H1 (cell line): ENCODE measurements around the gene PLD3. TPM values are rescaled to one million over a fixed set of nuclear protein-coding genes. Genes with fewer than 3 reads are reported as not detected.

Experiments used
- CTCF ChIA-PET: fragments of 300-600 bp; sonication (Branson Sonifier 250); formaldehyde crosslinking; loops from one replicate; lab custom pipeline; 2021; ENCODE audit not compliant: partially characterized antibody; lab: Charles Lee
- POLR2A ChIA-PET: fragments of 300-600 bp; sonication (Branson Sonifier 250); formaldehyde crosslinking; loops from one replicate; lab custom pipeline; 2021; ENCODE audit warnings: inconsistent platforms; ENCODE audit not compliant: partially characterized antibody; lab: Charles Lee
- DNase-seq, 2 experiments: peaks; one replicate each; pipeline versions ENCODE4 v3.0.0 to v3.0.0-alpha.2; 2010 to 2022; ENCODE audit warnings: low spot score in 2 of 2, low read depth in 1 of 2, mixed read lengths in 1 of 2
- FAIRE-seq: peaks from 2 replicates; lab custom pipeline; 2011; peaks lifted over from hg19 to GRCh38; lab: Jason Lieb, UNC
- H2AFZ ChIP-seq: 2 replicates; pipeline ENCODE4 v1.8.1; 2012; ENCODE audit warnings: low read length, inconsistent platforms
- H2AK5ac ChIP-seq: 2 replicates; pipeline ENCODE4 v1.6.1; 2013; ENCODE audit warnings: low read depth, low read length
- H2BK120ac ChIP-seq: replicated peaks from 2 replicates; pipeline ENCODE3; 2013; ENCODE audit warnings: low read depth, low read length, inconsistent platforms
- H2BK12ac ChIP-seq: 2 replicates; pipeline ENCODE4 v1.6.1; 2013; ENCODE audit warnings: low read depth, low read length
- H2BK15ac ChIP-seq: 2 replicates; pipeline ENCODE4 v1.6.1; 2013; ENCODE audit warnings: low read length
- H2BK20ac ChIP-seq: 2 replicates; pipeline ENCODE4 v1.6.1; 2013; ENCODE audit warnings: low read length
- H2BK5ac ChIP-seq: 2 replicates; pipeline ENCODE4 v1.6.1; 2013; ENCODE audit warnings: low read depth, low read length
- H3K14ac ChIP-seq: 2 replicates; pipeline ENCODE4 v1.6.1; 2013; ENCODE audit warnings: inconsistent platforms; ENCODE audit not compliant: insufficient read length
- H3K18ac ChIP-seq: 2 replicates; pipeline ENCODE4 v1.6.1; 2013; ENCODE audit warnings: low read length; ENCODE audit errors: extremely low read depth
- H3K23ac ChIP-seq: 2 replicates; pipeline ENCODE4 v1.6.1; 2013; ENCODE audit warnings: inconsistent platforms; ENCODE audit not compliant: insufficient read length
- H3K23me2 ChIP-seq: 2 replicates; pipeline ENCODE4 v1.6.1; 2013; ENCODE audit warnings: low read depth, low read length
- H3K27ac ChIP-seq: 2 replicates; pipeline ENCODE4 v1.6.1; 2011; ENCODE audit warnings: low read depth, low read length, inconsistent platforms
- H3K27me3 ChIP-seq, 4 experiments: replicated peaks in 1 of 4; 1 replicate in 1 of 4; 2 replicates in 3 of 4; pipeline versions ENCODE4 v1.6.1 to v1.8.1; 2011 to 2013; ENCODE audit warnings: low read length in 3 of 4, mild to moderate bottlenecking in 3 of 4, inconsistent platforms in 2 of 4, mixed read lengths in 2 of 4, moderate library complexity in 1 of 4; ENCODE audit not compliant: control insufficient read depth in 3 of 4, insufficient read depth in 3 of 4; ENCODE audit errors: extremely low read depth in 1 of 4
- H3K36me3 ChIP-seq, 4 experiments: 2 replicates each; pipeline versions ENCODE4 v1.6.1 to v1.8.1; 2011 to 2013; ENCODE audit warnings: mild to moderate bottlenecking in 4 of 4, low read length in 3 of 4, moderate library complexity in 2 of 4, control low read depth in 1 of 4, inconsistent platforms in 1 of 4; ENCODE audit not compliant: insufficient read depth in 4 of 4, control insufficient read depth in 2 of 4
- H3K4ac ChIP-seq: replicated peaks from 2 replicates; pipeline ENCODE3; 2013; ENCODE audit warnings: low read length, low read depth, mixed read lengths, inconsistent platforms; ENCODE audit not compliant: insufficient read length
- H3K4me1 ChIP-seq, 4 experiments: replicated peaks in 1 of 4; 1 replicate in 1 of 4; 2 replicates in 3 of 4; pipeline versions ENCODE4 v1.6.1 to v1.8.1; 2011 to 2013; ENCODE audit warnings: low read length in 3 of 4, inconsistent platforms in 2 of 4, mixed read lengths in 1 of 4; ENCODE audit not compliant: insufficient read depth in 4 of 4, control insufficient read depth in 3 of 4
- H3K4me2 ChIP-seq, 2 experiments: 2 replicates each; pipeline versions ENCODE4 v1.6.1 to v1.8.1; 2011 to 2013; ENCODE audit warnings: low read depth in 2 of 2, low read length in 2 of 2, control low read depth in 1 of 2, inconsistent platforms in 1 of 2, mild to moderate bottlenecking in 1 of 2; ENCODE audit not compliant: insufficient read depth in 1 of 2
- H3K4me3 ChIP-seq, 4 experiments: fragments of 200-600, 300-600 bp in 1 of 4; sonication (generic), shearing (Covaris generic), sonication (Bioruptor Twin) in 1 of 4; 2 replicates each; pipeline versions ENCODE4 v1.5.1 to v1.8.1; 2011 to 2016; ENCODE audit warnings: low read length in 4 of 4, low read depth in 3 of 4, control low read depth in 2 of 4, inconsistent platforms in 2 of 4, mild to moderate bottlenecking in 2 of 4, mixed read lengths in 1 of 4, moderate library complexity in 1 of 4; ENCODE audit not compliant: insufficient read depth in 2 of 4; ENCODE audit errors: extremely low read depth in 1 of 4
- H3K56ac ChIP-seq: replicated peaks from 2 replicates; pipeline ENCODE3; 2013; ENCODE audit warnings: low read depth, mild to moderate bottlenecking, mixed read lengths, low read length, inconsistent platforms; ENCODE audit not compliant: insufficient read length
- H3K79me1 ChIP-seq: 2 replicates; pipeline ENCODE4 v1.6.1; 2013; ENCODE audit warnings: low read depth, low read length, control low read depth
- H3K79me2 ChIP-seq, 2 experiments: 2 replicates each; pipeline versions ENCODE4 v1.6.1 to v1.8.1; 2012 to 2013; ENCODE audit warnings: low read length in 2 of 2, mild to moderate bottlenecking in 2 of 2, inconsistent platforms in 1 of 2; ENCODE audit not compliant: insufficient read depth in 2 of 2, control insufficient read depth in 1 of 2
- H3K9ac ChIP-seq, 4 experiments: replicated peaks in 1 of 4; 1 replicate in 1 of 4; 2 replicates in 3 of 4; pipeline versions ENCODE4 v1.6.1 to v1.8.1; 2011 to 2013; ENCODE audit warnings: low read depth in 3 of 4, low read length in 3 of 4, control low read depth in 2 of 4, mild to moderate bottlenecking in 2 of 4, moderate library complexity in 2 of 4, inconsistent platforms in 1 of 4; ENCODE audit errors: extremely low read depth in 1 of 4
- H3K9me3 ChIP-seq, 2 experiments: 2 replicates each; pipeline versions ENCODE4 v1.6.1 to v1.8.1; 2012 to 2013; ENCODE audit warnings: mild to moderate bottlenecking in 2 of 2, moderate library complexity in 2 of 2, control low read depth in 1 of 2, inconsistent platforms in 1 of 2, low read depth in 1 of 2, low read length in 1 of 2, mixed read lengths in 1 of 2; ENCODE audit not compliant: insufficient read depth in 2 of 2
- H4K20me1 ChIP-seq, 2 experiments: replicated peaks in 1 of 2; 2 replicates each; pipeline versions ENCODE3 to v1.8.1; 2011 to 2013; ENCODE audit warnings: inconsistent platforms in 2 of 2, low read length in 2 of 2, mild to moderate bottlenecking in 1 of 2; ENCODE audit not compliant: insufficient read depth in 2 of 2, control insufficient read depth in 1 of 2
- H4K5ac ChIP-seq: 2 replicates; pipeline ENCODE4 v1.6.1; 2013; ENCODE audit warnings: low read length, low read depth, mixed read lengths, inconsistent platforms; ENCODE audit not compliant: insufficient read length
- H4K8ac ChIP-seq: 2 replicates; pipeline ENCODE4 v1.8.0; 2013; ENCODE audit warnings: mild to moderate bottlenecking, moderate library complexity, low read length, inconsistent platforms; ENCODE audit not compliant: insufficient read depth; ENCODE audit errors: extremely low read depth
- H4K91ac ChIP-seq: replicated peaks from 2 replicates; pipeline ENCODE3; 2013; ENCODE audit warnings: low read length, mixed read lengths, inconsistent platforms; ENCODE audit not compliant: insufficient read length
- CHD1 ChIP-seq: IDR thresholded peaks from 2 replicates; pipeline ENCODE4 v1.6.1; 2012; ENCODE audit warnings: low read depth, low read length, improper control_type of control experiment
- CREB1 ChIP-seq: IDR thresholded peaks from 2 replicates; pipeline ENCODE4 v1.6.1; 2012; ENCODE audit warnings: inconsistent platforms
- EP300 ChIP-seq, 2 experiments: IDR thresholded peaks; 1 replicate in 1 of 2; 2 replicates in 1 of 2; pipeline ENCODE4 v1.6.1; 2011 to 2012; ENCODE audit warnings: low read depth in 2 of 2, low read length in 2 of 2, mild to moderate bottlenecking in 2 of 2, borderline replicate concordance in 1 of 2, inconsistent platforms in 1 of 2, moderate library complexity in 1 of 2
- EZH2 ChIP-seq: fragments of 200-600 bp; sonication (generic); IDR thresholded peaks from 2 replicates; pipeline ENCODE4 v1.7.1; 2012; ENCODE audit warnings: low read depth, mild to moderate bottlenecking, moderate library complexity, low read length, inconsistent platforms; ENCODE audit not compliant: severe bottlenecking
- HDAC2 ChIP-seq, 2 experiments: fragments of 300-600 bp in 1 of 2; sonication (generic) in 1 of 2; IDR thresholded peaks; 2 replicates each; pipeline ENCODE4 v1.6.1; 2011 to 2012; ENCODE audit warnings: low read depth in 2 of 2, low read length in 2 of 2, mild to moderate bottlenecking in 2 of 2, moderate library complexity in 2 of 2, borderline replicate concordance in 1 of 2, inconsistent platforms in 1 of 2
- KDM1A ChIP-seq: fragments of 200-600, 300-600 bp; sonication (generic); IDR thresholded peaks from 2 replicates; pipeline ENCODE4 v1.7.1; 2016; ENCODE audit warnings: mild to moderate bottlenecking, low read length, borderline replicate concordance
- SP2 ChIP-seq: IDR thresholded peaks from 2 replicates; pipeline ENCODE4 v1.6.1; 2012; ENCODE audit warnings: mild to moderate bottlenecking, low read length, inconsistent platforms
- TAF1 ChIP-seq: IDR thresholded peaks from 2 replicates; pipeline ENCODE4 v1.6.1; 2011; ENCODE audit warnings: mild to moderate bottlenecking, low read depth, low read length
- ZNF274 ChIP-seq: IDR thresholded peaks from 2 replicates; pipeline ENCODE4 v1.7.0; 2012; ENCODE audit warnings: low read length, borderline replicate concordance; ENCODE audit errors: extremely low read depth
- WGBS, 2 experiments: shearing (Covaris generic) in 1 of 2; methylation state at CpG; one replicate each; pipeline versions ENCODE4 v1.1.6 to v1.1.7; 2013 to 2015; ENCODE audit warnings: low lambda C conversion rate in 2 of 2, mixed read lengths in 2 of 2, inconsistent platforms in 1 of 2, low coverage in 1 of 2, missing lambda C conversion rate in 1 of 2; ENCODE audit not compliant: insufficient replicate concordance in 2 of 2, insufficient coverage in 1 of 2, insufficient read length in 1 of 2; ENCODE audit errors: extremely low coverage in 1 of 2, missing lambda C conversion rate in 1 of 2; 5-methylcytosine and 5-hydroxymethylcytosine counted together
- polyA plus RNA-seq, 7 experiments: library from polyadenylated mRNA; depleted of rRNA in 3 of 7; stranded (reverse) in 5 of 7; unstranded in 2 of 7; fragments of >200 nt in 5 of 7; fragments of 200-250 nt in 2 of 7; gene quantifications; 1 replicate in 5 of 7; 2 replicates in 1 of 7; 4 replicates in 1 of 7; pipeline versions ENCODE4 v1.2.1 to v1.2.3, GENCODE V29; 2011 to 2013; ENCODE audit warnings: missing spikeins in 2 of 7, mixed read lengths in 2 of 7
- total RNA-seq: library from RNA; stranded (reverse); fragmentation: NEBNext Ultra II Directional; extraction: Animal tissue kit (Norgen Biotek cat#: 25700); gene quantifications from 2 replicates; pipeline ENCODE4 v1.2.1, GENCODE V29; 2021
- TF ChIP-seq, protein P1 (sequence below): IDR thresholded peaks from 2 replicates; pipeline ENCODE4 v1.6.1; 2012; ENCODE audit warnings: inconsistent platforms

PLD3 gene
- total and polyA plus RNA-seq, 2 of the 8 experiments (the other 6 are each of a cell fraction or from before 2014, with no cell fraction given): 180 to 543 TPM

GRCh38 chr19:40358773-40359172, 10.3 kb downstream of the PLD3 start:
- Histone ChIP-seq H2BK15ac (no peak overlapping the region), H2AK5ac (no peak overlapping the region), H3K27me3 (no peaks in the 10 kb centered on the region), H4K20me1 (peaks cover 0 to 6% of the 10 kb centered on the region in 2 experiments), H2AFZ (no peak overlapping the region), H4K91ac (no peak overlapping the region), H4K8ac (no peak overlapping the region), H3K4me2 (no peak overlapping the region), H3K4me3 (no peak overlapping the region), H3K18ac (no peak overlapping the region), H3K56ac (no peak overlapping the region), H3K4me1 (no peaks in the 10 kb centered on the region; a peak in 1 of 7 replicates), H3K9ac (no peak overlapping the region), H3K14ac (no peak overlapping the region), H2BK12ac (no peak overlapping the region), H2BK20ac (no peak overlapping the region), H3K9me3 (no peaks in the 10 kb centered on the region), H3K23ac (no peak overlapping the region), H2BK5ac (no peak overlapping the region), H3K36me3 (no peaks in the 10 kb centered on the region), H3K23me2 (no peaks in the 10 kb centered on the region), H3K27ac (no peak overlapping the region), H3K79me1 (no peaks in the 10 kb centered on the region; the same call in 1 of the 2 replicates), H3K4ac (no peak overlapping the region), H2BK120ac (no peak overlapping the region), H4K5ac (no peak overlapping the region), H3K79me2 (no peaks in the 10 kb centered on the region)
- DNase-seq (no peak), FAIRE-seq (no peak)
- CTCF ChIA-PET: interaction anchor here (0.6 to 1.0 kb wide), 2 partner anchors 158 to 977 kb away, joined by 3 read pairs; no protein-coding TSS in a partner anchor
- POLR2A ChIA-PET: interaction anchor here (1.0 to 1.4 kb wide), 2 partner anchors 12 to 45 kb away, joined by 3 to 4 read pairs; no protein-coding TSS in a partner anchor
- TF ChIP-seq HDAC2 (IDR thresholded peaks at IDR 0.05; ENCODE audit: borderline replicate concordance in 1 of 2, low read depth in 2 of 2, low read length in 2 of 2) (no peak), KDM1A (no peak), SP2 (no peak), EZH2 (no peak), EP300 (IDR thresholded peaks at IDR 0.05; ENCODE audit: borderline replicate concordance in 1 of 2, low read depth in 2 of 2, low read length in 2 of 2) (no peak), CHD1 (no peak), CREB1 (no peak), ZNF274 (no peak), TAF1 (no peak)
- TF ChIP-seq, protein P1, sequence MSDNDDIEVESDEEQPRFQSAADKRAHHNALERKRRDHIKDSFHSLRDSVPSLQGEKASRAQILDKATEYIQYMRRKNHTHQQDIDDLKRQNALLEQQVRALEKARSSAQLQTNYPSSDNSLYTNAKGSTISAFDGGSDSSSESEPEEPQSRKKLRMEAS: no peak
- WGBS, 2 experiments: 98% methylated on average over 5 of the region's 5 CpGs; no CpG with 5 or more reads in 1 of the 2 experiments
